ENCODE data around the gene PORCN. TPM values are rescaled to one million over a fixed set of nuclear protein-coding genes. Genes with fewer than 3 reads are reported as not detected.

Gene PORCN
- total RNA-seq, 1 donor: 13.8 TPM

GRCh38 chrX:48538641-48539344 is 30.0 kb downstream of the PORCN start:
- Histone ChIP-seq H3K27ac (ENCODE audit: low read depth, low read length) (peak overlapping the region; percentile 37), H3K4me1 (ENCODE audit: insufficient read depth, low read length) (peaks cover 14% of the 10 kb centered on the region), H3K27me3 (ENCODE audit: insufficient read depth, low read length) (no peaks in the 10 kb centered on the region), H3K36me3 (ENCODE audit: insufficient read depth, low read length) (no peaks in the 10 kb centered on the region), H2AFZ (ENCODE audit: low read length) (no peak overlapping the region), H3K9me3 (ENCODE audit: low read depth, low read length) (no peaks in the 10 kb centered on the region), H3K79me2 (ENCODE audit: insufficient read depth, low read length) (peaks cover 15% of the 10 kb centered on the region), H3K4me3 (ENCODE audit: insufficient read depth, low read length) (peak overlapping the region; percentile 82), H4K20me1 (ENCODE audit: insufficient read depth, low read length) (no peaks in the 10 kb centered on the region), H3K4me2 (ENCODE audit: insufficient read depth, low read length) (peak overlapping the region; percentile 76)
- no peak for TF ChIP-seq CTCF (IDR thresholded peaks at IDR 0.05; ENCODE audit: extremely low read depth, low read depth, low read length)
- DNase-seq (ENCODE audit: insufficient read length, low spot score, missing footprints): no peak

GRCh38 chrX:48539345-48540027 is 30.7 kb downstream of the PORCN start, which contains the start of gene TBC1D25:
TSS of gene TBC1D25 (plus strand) at chrX:48539714. CDS start at chrX:48539798, 84 bp downstream.
- no peaks in the 10 kb centered on the region for H4K20me1 ChIP-seq (ENCODE audit: insufficient read depth, low read length)
- H3K4me3 ChIP-seq (ENCODE audit: insufficient read depth, low read length): peak within 1 kb of the TSS; percentile 82
- peaks cover 14% of the 10 kb centered on the region for H3K4me1 ChIP-seq (ENCODE audit: insufficient read depth, low read length)
- no peaks in the 10 kb centered on the region for H3K9me3 ChIP-seq (ENCODE audit: low read depth, low read length)
- H2AFZ ChIP-seq (ENCODE audit: low read length): peak within 1 kb of the TSS; percentile 75
- DNase-seq (ENCODE audit: insufficient read length, low spot score, missing footprints): peak; percentile 93
- H3K4me2 ChIP-seq (ENCODE audit: insufficient read depth, low read length): peak within 1 kb of the TSS; percentile 76
- peaks cover 15% of the 10 kb centered on the region for H3K79me2 ChIP-seq (ENCODE audit: insufficient read depth, low read length)
- no peaks in the 10 kb centered on the region for H3K36me3 ChIP-seq (ENCODE audit: insufficient read depth, low read length)
- no peaks in the 10 kb centered on the region for H3K27me3 ChIP-seq (ENCODE audit: insufficient read depth, low read length)
- H3K27ac ChIP-seq (ENCODE audit: low read depth, low read length): peak within 1 kb of the TSS; percentile 74
- peak; percentile 29 for TF ChIP-seq CTCF (IDR thresholded peaks at IDR 0.05; ENCODE audit: extremely low read depth, low read depth, low read length)

GRCh38 chrX:48540028-48540375 is 31.2 kb downstream of the PORCN start:
- no peak for DNase-seq (ENCODE audit: insufficient read length, low spot score, missing footprints)
- no peaks in the 10 kb centered on the region for H3K36me3 ChIP-seq (ENCODE audit: insufficient read depth, low read length)
- peak overlapping the region; percentile 82 for H3K4me3 ChIP-seq (ENCODE audit: insufficient read depth, low read length)
- no peaks in the 10 kb centered on the region for H3K9me3 ChIP-seq (ENCODE audit: low read depth, low read length)
- H3K79me2 ChIP-seq (ENCODE audit: insufficient read depth, low read length): peaks cover 15% of the 10 kb centered on the region
- peaks cover 14% of the 10 kb centered on the region for H3K4me1 ChIP-seq (ENCODE audit: insufficient read depth, low read length)
- H4K20me1 ChIP-seq (ENCODE audit: insufficient read depth, low read length): no peaks in the 10 kb centered on the region
- no peak for TF ChIP-seq CTCF (IDR thresholded peaks at IDR 0.05; ENCODE audit: extremely low read depth, low read depth, low read length)
- H3K27me3 ChIP-seq (ENCODE audit: insufficient read depth, low read length): no peaks in the 10 kb centered on the region
- H3K27ac ChIP-seq (ENCODE audit: low read depth, low read length): peak overlapping the region; percentile 74
- peak overlapping the region; percentile 75 for H2AFZ ChIP-seq (ENCODE audit: low read length)
- H3K4me2 ChIP-seq (ENCODE audit: insufficient read depth, low read length): peak overlapping the region; percentile 76

GRCh38 chrX:48540480-48540879 is 31.7 kb downstream of the PORCN start:
- no peak for DNase-seq (ENCODE audit: insufficient read length, low spot score, missing footprints)
- H2AFZ ChIP-seq (ENCODE audit: low read length): no peak overlapping the region
- H3K79me2 ChIP-seq (ENCODE audit: insufficient read depth, low read length): peaks cover 15% of the 10 kb centered on the region
- no peaks in the 10 kb centered on the region for H3K9me3 ChIP-seq (ENCODE audit: low read depth, low read length)
- H3K27me3 ChIP-seq (ENCODE audit: insufficient read depth, low read length): no peaks in the 10 kb centered on the region
- H3K36me3 ChIP-seq (ENCODE audit: insufficient read depth, low read length): no peaks in the 10 kb centered on the region
- H3K4me2 ChIP-seq (ENCODE audit: insufficient read depth, low read length): peak overlapping the region; percentile 76
- H3K27ac ChIP-seq (ENCODE audit: low read depth, low read length): no peak overlapping the region
- H3K4me3 ChIP-seq (ENCODE audit: insufficient read depth, low read length): peak overlapping the region; percentile 82
- H4K20me1 ChIP-seq (ENCODE audit: insufficient read depth, low read length): no peaks in the 10 kb centered on the region
- no peak for TF ChIP-seq CTCF (IDR thresholded peaks at IDR 0.05; ENCODE audit: extremely low read depth, low read depth, low read length)
- H3K4me1 ChIP-seq (ENCODE audit: insufficient read depth, low read length): peaks cover 14% of the 10 kb centered on the region

Data from osteoblast (primary cell).